ENCODE results near the gene TLCD2. TPM values are rescaled to one million over a fixed set of nuclear protein-coding genes. Genes with fewer than 3 reads are reported as not detected.
A peak's percentile ranks its signal among the peaks of the same experiment; 100 is the strongest.
"Not testable (repeated sequence)": the region's sequence is repeated elsewhere in the genome, so short reads cannot be mapped to it uniquely, and the experiment has no call there.

Gene TLCD2
- total and polyA plus RNA-seq, 9 donors = 2.6 to 8.0 (median 4.9) TPM

DNA sequence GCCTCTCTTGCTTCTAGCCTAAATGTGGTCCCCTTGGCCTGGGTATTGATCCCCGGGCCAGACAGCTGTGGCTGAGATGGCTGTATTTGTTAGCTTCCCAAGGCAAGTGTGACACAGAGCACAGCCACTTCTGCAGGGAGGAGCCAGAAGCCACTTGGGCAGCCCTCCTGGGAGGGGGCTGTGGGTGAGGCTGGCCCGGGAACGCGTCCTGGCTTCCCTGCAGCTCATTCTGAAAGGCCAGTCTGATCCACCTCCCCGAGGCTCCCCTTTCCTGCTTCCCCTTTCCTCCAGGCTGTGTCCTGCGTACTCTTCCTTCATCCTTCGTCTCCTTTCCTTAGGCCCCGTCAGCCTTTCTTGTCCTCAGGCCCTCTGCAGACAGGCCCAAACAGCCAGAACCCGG, 40.5 kb upstream of the TLCD2 start:
- H3K4me1 ChIP-seq (ENCODE audit: control insufficient read depth, insufficient read depth, low read length) = peaks cover 12% of the 10 kb centered on the region
- WGBS (ENCODE audit: insufficient coverage) = 58% methylated on average over 9 of the region's 9 CpGs
- DNase-seq = no peak
- no peaks in the 10 kb centered on the region for H3K27me3 ChIP-seq (ENCODE audit: control insufficient read depth, insufficient read depth, low read length)
- H3K36me3 ChIP-seq (ENCODE audit: control insufficient read depth, insufficient read depth, low read length) = no peaks in the 10 kb centered on the region
- no peaks in the 10 kb centered on the region for H3K9me3 ChIP-seq (replicated peaks; ENCODE audit: control insufficient read depth, low read depth, low read length)
- H3K27ac ChIP-seq (ENCODE audit: low read length) = no peak overlapping the region
- H3K4me3 ChIP-seq (ENCODE audit: low read length) = no peak overlapping the region

DNA sequence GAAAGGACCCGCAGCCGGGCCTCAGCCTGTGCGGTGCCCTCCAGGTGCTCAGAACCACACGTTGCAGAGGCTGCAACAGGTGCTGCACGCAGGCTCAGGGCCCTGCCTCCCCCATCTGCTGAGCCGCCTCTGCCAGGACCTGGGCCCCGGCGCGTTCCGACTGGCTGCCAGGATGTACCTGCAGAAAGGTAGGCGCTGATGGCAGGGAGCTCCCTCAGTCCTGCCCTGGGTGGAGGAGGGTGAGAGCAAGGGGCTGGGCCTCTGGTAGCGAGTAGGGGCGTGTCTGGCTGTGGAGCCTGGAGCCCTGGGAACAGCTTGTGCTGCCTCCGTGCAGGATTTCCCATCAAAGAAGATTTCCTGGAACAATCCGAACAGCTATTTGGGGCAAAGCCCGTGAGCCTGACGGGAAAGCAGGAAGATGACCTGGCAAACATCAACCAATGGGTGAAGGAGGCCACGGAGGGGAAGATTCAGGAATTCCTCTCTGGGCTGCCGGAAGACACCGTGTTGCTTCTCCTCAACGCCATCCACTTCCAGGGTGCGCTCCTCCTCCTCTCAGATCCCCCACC, 36.9 kb upstream of the TLCD2 start:
- WGBS (ENCODE audit: insufficient coverage) = 57% methylated on average over 17 of the region's 22 CpGs
- H3K36me3 ChIP-seq (ENCODE audit: control insufficient read depth, insufficient read depth, low read length) = no peaks in the 10 kb centered on the region
- H3K27me3 ChIP-seq (ENCODE audit: control insufficient read depth, insufficient read depth, low read length) = no peaks in the 10 kb centered on the region
- H3K27ac ChIP-seq (ENCODE audit: low read length) = no peak overlapping the region
- H3K4me3 ChIP-seq (ENCODE audit: low read length) = no peak overlapping the region
- no peaks in the 10 kb centered on the region for H3K9me3 ChIP-seq (replicated peaks; ENCODE audit: control insufficient read depth, low read depth, low read length)
- peak; percentile 66 for DNase-seq
- H3K4me1 ChIP-seq (ENCODE audit: control insufficient read depth, insufficient read depth, low read length) = peaks cover 7% of the 10 kb centered on the region

DNA sequence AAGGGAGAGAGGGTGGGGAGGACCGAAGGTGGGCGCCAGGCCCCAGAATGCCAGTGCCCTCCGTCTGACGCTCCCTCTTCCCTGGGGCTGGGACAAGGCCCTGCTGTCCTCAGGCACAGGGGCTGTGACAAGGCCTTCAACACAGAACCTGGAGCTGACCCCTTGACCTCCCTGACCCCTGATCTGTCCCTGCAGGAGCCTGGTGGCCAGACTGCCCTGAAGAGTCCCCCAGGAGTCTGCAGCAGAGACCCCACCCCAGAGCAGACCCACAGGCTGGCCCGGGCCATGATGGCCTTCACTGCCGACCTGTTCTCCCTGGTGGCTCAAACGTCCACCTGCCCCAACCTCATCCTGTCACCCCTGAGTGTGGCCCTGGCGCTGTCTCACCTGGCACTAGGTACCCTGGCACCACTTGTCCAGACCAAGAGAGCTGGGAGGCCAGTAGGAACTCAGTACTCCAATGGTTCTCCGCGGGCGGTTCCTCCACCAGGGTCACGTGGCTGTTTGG, 35.4 kb upstream of the TLCD2 start:
- peaks cover 7% of the 10 kb centered on the region for H3K4me1 ChIP-seq (ENCODE audit: control insufficient read depth, insufficient read depth, low read length)
- H3K4me3 ChIP-seq (ENCODE audit: low read length) = no peak overlapping the region
- H3K27me3 ChIP-seq (ENCODE audit: control insufficient read depth, insufficient read depth, low read length) = no peaks in the 10 kb centered on the region
- H3K27ac ChIP-seq (ENCODE audit: low read length) = no peak overlapping the region
- no peaks in the 10 kb centered on the region for H3K36me3 ChIP-seq (ENCODE audit: control insufficient read depth, insufficient read depth, low read length)
- no peaks in the 10 kb centered on the region for H3K9me3 ChIP-seq (replicated peaks; ENCODE audit: control insufficient read depth, low read depth, low read length)
- DNase-seq = no peak
- WGBS (ENCODE audit: insufficient coverage) = 84% methylated on average over 12 of the region's 12 CpGs

DNA sequence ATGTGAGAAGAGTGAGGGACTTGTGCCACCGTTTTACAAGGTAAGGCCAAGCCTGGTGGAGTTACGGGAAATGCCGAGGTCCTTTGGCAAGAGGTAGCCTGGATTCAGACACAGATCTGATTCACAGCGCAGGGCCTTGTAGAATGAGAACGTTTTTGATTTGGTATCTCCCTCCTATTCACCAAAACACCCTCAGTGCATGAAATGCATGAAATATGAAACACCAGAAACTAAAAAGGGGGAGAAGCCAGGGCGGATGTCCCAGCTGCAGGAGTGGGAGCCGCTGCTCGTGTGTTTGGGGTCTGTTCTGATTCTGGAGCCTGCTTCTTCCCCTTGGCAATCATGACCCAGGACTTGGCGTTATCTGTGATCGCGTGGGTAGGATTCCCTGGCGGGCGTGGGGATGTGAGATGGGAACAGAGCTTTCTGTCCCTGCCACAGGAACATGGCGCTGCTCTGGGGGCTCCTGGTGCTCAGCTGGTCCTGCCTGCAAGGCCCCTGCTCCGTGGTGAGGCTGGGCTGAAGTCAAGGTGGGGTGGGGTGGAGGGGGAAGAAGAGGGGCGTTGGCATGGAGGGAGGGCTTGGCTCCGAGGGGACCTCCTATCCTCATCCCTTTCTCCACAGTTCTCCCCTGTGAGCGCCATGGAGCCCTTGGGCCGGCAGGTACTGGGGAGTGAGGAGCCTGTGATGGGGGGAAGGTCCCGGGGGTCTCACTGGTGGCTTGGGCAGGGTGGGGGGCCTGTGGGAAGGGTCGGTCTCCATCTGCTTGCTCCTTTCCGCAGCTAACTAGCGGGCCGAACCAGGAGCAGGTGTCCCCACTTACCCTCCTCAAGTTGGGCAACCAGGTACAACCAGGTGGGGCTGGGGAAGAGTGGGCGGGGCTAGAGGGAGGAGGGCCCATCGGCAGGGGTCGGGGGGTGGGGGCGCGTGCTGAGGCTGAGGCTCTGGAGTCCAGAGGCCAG, 34.7 kb upstream of the TLCD2 start:
- no peak for DNase-seq
- Histone ChIP-seq H3K4me3 (ENCODE audit: low read length) (no peak overlapping the region), H3K27ac (ENCODE audit: low read length) (no peak overlapping the region), H3K4me1 (ENCODE audit: control insufficient read depth, insufficient read depth, low read length) (peaks cover 7% of the 10 kb centered on the region), H3K27me3 (ENCODE audit: control insufficient read depth, insufficient read depth, low read length) (no peaks in the 10 kb centered on the region), H3K9me3 (replicated peaks; ENCODE audit: control insufficient read depth, low read depth, low read length) (no peaks in the 10 kb centered on the region), H3K36me3 (ENCODE audit: control insufficient read depth, insufficient read depth, low read length) (no peaks in the 10 kb centered on the region)
- 62% methylated on average over 14 of the region's 29 CpGs for WGBS (ENCODE audit: insufficient coverage)

DNA sequence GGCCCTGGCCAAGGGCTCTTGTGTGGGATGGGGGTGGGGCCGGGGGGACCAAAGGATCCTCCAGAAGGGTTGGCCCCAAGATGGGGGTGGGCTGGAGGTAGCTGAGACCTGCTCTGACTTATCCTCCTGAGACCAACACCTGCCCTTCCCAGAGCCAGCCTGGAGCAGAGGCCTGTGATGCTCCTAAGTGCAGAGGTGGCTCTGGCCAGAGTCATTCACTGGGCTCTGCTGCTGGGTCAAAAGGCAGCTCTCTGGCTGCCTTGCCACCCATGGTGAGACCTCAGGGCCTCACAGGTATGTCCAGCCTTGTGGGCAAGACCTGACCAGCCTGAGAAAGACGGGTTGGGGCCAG, 32.9 kb upstream of the TLCD2 start:
- 80% methylated on average over 1 of the region's 2 CpGs for WGBS (ENCODE audit: insufficient coverage)
- no peak for DNase-seq
- H3K36me3 ChIP-seq (ENCODE audit: control insufficient read depth, insufficient read depth, low read length) = peaks cover 4% of the 10 kb centered on the region
- no peaks in the 10 kb centered on the region for H3K9me3 ChIP-seq (replicated peaks; ENCODE audit: control insufficient read depth, low read depth, low read length)
- H3K4me3 ChIP-seq (ENCODE audit: low read length) = no peak overlapping the region
- peaks cover 7% of the 10 kb centered on the region for H3K4me1 ChIP-seq (ENCODE audit: control insufficient read depth, insufficient read depth, low read length)
- H3K27ac ChIP-seq (ENCODE audit: low read length) = no peak overlapping the region
- H3K27me3 ChIP-seq (ENCODE audit: control insufficient read depth, insufficient read depth, low read length) = no peaks in the 10 kb centered on the region

DNA sequence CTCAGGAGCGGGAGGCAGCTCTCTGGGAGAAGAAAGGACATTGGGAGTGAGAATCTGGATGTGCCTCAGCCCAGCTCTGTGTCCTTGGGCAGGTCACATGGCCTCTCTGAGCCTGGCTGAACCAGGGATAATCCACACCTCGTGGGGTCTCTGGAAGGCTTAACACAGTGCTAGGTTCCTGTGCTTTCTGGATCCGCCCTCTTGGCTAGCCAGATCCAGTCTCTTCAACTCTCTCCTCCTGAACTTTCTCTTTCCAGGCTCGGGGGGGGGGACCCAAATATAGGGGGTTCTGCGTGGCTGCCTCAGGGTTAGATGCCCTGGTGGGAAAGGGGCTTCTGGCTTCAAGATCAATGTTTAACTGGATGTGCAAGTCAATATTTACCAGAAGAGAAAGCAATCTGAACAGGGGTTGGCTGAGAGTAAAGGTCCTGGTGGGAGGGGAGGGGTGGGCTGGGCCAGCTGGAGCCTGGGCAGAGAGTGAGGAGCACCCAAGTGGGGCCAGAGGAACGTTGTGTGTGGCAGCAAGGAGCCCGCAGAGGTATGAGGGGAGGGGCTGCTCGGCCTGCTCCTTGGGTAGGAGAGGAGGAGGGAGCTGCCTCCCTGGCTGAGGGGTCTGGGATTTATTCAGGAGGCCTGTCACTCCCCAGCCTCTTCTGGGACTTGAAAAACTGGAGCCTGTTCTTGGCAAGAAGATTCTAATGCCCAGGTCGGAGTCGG, 32.4 kb upstream of the TLCD2 start, which contains the start of gene SERPINF2:
TSS of gene SERPINF2 (plus strand) at position 501 of the 717 bp plus-strand sequence. CDS start 2,125 bp downstream, outside the sequence.
- peaks cover 7% of the 10 kb centered on the region for H3K4me1 ChIP-seq (ENCODE audit: control insufficient read depth, insufficient read depth, low read length)
- no peaks in the 10 kb centered on the region for H3K9me3 ChIP-seq (replicated peaks; ENCODE audit: control insufficient read depth, low read depth, low read length)
- H3K36me3 ChIP-seq (ENCODE audit: control insufficient read depth, insufficient read depth, low read length) = peaks cover 9% of the 10 kb centered on the region
- no peak for DNase-seq
- no peak within 1 kb of the TSS for H3K27ac ChIP-seq (ENCODE audit: low read length)
- WGBS (ENCODE audit: insufficient coverage) = 57% methylated on average over 4 of the region's 10 CpGs
- H3K4me3 ChIP-seq (ENCODE audit: low read length) = no peak within 1 kb of the TSS
- H3K27me3 ChIP-seq (ENCODE audit: control insufficient read depth, insufficient read depth, low read length) = no peaks in the 10 kb centered on the region

DNA sequence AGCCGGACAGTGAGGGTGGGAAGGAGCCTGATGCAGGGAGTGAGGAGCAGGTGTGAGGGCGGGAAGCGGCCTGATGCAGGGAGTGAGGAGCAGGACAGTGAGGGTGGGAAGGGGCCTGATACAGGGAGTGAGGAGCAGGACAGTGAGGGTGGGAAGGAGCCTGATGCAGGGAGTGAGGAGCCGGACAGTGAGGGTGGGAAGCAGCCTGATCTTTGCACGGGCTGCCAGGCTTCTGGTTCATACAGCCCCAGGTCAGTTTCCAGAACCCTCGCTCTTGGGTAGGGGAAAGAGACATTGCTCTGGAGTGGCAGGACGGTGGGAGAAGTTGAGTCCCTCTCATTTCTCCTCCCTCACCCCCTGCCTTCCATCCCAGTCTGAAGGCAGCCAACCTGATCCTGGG, 31.7 kb upstream of the TLCD2 start:
- H3K4me3 ChIP-seq (ENCODE audit: low read length); H3K9me3 ChIP-seq (replicated peaks; ENCODE audit: control insufficient read depth, low read depth, low read length); H3K27ac ChIP-seq (ENCODE audit: low read length); H3K4me1 ChIP-seq (ENCODE audit: control insufficient read depth, insufficient read depth, low read length); H3K27me3 ChIP-seq (ENCODE audit: control insufficient read depth, insufficient read depth, low read length); DNase-seq: not testable (repeated sequence)
- H3K36me3 ChIP-seq (ENCODE audit: control insufficient read depth, insufficient read depth, low read length) = peaks cover 12% of the 10 kb centered on the region
- WGBS (ENCODE audit: insufficient coverage) = 100% methylated on average over 1 of the region's 7 CpGs

DNA sequence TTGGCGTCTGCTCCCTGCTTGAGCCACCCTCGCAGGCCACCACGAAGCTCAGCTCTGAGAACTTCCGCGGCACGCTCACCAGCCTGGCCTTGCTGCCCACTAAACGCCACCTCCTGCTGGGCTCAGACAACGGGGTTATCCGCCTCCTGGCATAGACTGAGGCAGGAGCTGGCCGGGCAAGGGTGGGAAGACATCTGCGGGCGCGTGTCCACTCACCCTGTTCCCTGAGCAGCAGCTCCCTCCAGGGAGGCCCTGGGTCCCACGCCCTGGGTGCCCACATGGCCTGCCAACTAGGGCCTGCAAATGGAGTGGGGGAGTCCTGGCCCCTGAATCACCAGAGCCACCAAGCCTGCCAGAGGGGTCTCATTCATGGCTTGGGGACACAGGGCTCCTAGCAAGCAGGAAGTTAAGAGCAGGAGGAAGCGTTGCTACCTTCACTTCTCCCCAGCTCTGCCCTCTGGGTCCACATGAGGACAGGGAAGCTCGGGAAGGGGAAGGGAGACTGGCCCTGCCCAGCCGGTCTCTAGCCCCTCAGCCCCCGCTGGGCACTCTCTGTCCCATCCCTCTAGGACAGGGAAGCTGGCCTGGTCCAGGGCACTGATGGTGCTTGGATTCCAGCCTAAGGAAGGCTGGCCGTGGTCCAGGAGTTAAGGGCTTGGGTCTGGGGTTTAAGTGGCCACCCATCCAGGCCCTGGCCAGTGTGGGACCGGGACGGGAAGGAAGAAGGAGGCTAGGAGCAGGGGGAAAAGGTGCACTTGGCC, 27.5 kb upstream of the TLCD2 start:
- H3K36me3 ChIP-seq (ENCODE audit: control insufficient read depth, insufficient read depth, low read length) = peaks cover 44% of the 10 kb centered on the region
- H3K27me3 ChIP-seq (ENCODE audit: control insufficient read depth, insufficient read depth, low read length) = no peaks in the 10 kb centered on the region
- 91% methylated on average over 10 of the region's 21 CpGs for WGBS (ENCODE audit: insufficient coverage)
- no peak overlapping the region for H3K27ac ChIP-seq (ENCODE audit: low read length)
- no peaks in the 10 kb centered on the region for H3K9me3 ChIP-seq (replicated peaks; ENCODE audit: control insufficient read depth, low read depth, low read length)
- H3K4me1 ChIP-seq (ENCODE audit: control insufficient read depth, insufficient read depth, low read length) = peaks cover 24% of the 10 kb centered on the region
- H3K4me3 ChIP-seq (ENCODE audit: low read length) = no peak overlapping the region
- DNase-seq = no peak

DNA sequence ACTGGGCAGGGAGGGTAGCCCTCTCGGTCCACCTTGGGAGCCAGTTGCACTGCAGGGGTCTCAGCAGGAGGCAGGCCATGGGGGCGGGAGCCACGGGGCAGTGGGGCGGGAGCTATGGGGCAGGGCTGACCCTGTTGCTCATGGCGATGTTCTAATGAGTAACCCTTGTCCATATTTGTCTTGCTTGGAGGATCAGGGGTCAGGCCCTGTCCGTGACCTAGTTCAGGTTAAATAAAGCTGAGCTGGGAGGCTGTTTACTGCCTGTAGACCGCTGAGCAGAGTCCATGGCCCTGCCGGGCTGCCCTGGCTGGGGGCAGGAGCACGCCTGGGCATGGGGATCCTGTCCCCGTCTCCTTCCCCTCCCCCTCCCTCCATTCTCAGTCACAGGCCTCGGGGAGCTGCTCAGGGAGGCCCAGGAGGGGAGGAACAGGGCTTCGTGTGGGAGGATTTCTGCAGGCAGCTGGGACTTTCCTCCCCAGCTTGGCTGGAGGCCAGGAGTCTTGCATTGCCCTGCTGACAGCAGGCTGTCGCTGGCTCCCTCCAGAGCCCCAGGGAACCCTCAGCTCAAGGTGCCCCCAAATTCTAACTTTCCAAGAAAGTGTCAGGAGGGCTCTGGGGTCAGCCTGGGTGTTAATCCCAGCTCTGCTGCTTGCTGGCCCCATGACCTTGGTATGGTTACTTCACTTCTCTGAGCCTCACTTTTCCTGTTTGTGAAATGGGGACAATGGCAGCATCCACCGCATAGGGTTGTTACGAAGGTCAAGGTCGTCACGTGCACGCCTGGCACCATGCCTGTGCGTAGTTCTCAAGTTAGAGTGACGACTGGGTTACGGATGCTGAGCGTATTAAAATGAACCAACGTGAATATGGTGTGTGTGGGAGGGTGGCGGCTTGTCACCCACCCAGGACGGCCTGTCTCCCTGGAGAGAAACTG, 26.4 kb upstream of the TLCD2 start:
- Histone ChIP-seq H3K27me3 (ENCODE audit: control insufficient read depth, insufficient read depth, low read length) (no peaks in the 10 kb centered on the region), H3K27ac (ENCODE audit: low read length) (peak overlapping the region; percentile 55), H3K9me3 (replicated peaks; ENCODE audit: control insufficient read depth, low read depth, low read length) (no peaks in the 10 kb centered on the region), H3K36me3 (ENCODE audit: control insufficient read depth, insufficient read depth, low read length) (peaks cover 46% of the 10 kb centered on the region), H3K4me3 (ENCODE audit: low read length) (no peak overlapping the region), H3K4me1 (ENCODE audit: control insufficient read depth, insufficient read depth, low read length) (peaks cover 31% of the 10 kb centered on the region)
- peak; percentile 62 for DNase-seq
- 64% methylated on average over 20 of the region's 25 CpGs for WGBS (ENCODE audit: insufficient coverage)

Data from muscle of leg (tissue), 11 donors.